Fibroblast of peridontal ligament (primary cell): Measurements from ENCODE around the gene CSTPP1.
"Not testable (repeated sequence)": the region's sequence is repeated elsewhere in the genome, so short reads cannot be mapped to it uniquely, and the experiment has no call there.

Experiments
- DNase-seq: peaks from one replicate; pipeline ENCODE4 v3.0.0-alpha.2; 2010; ENCODE audit errors: extremely low read depth

CSTPP1 gene

DNA sequence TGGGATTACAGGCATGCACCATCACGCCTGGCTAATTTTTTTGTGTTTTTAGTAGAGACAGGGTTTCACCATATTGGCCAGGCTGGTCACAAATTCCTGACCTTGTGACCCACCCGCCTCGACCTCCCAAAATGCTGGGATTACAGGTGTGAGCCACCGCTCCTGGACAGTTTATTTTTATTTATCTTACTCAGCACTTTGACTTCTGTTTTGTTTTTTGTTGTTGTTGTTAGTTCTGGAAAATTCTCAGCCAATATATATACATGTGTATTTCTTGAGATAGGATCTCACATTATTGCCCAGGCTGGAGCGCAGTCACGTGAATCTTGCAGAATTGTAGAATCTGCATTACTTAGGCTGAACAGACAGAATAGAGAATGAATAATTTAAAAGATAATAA lies 107.6 kb downstream of the CSTPP1 start:
- no peak for DNase-seq

DNA sequence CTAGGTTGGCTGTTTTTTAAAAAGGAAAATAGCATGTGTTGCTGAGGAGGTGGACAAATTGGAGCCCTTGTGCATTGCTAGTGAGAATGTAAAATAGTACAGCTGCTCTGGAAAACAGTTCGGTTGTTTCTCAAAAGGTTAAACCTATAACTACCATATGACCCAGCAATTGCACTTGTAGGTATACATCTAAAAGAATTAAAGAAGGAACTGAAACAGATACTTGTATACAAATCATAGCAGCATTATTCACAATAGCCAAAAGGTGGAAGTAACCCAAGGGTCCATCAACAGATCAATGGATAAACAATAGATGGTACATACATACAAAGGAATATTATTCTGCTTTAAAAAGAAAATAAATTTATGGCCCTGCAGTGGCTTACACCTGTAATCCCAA lies 111.4 kb downstream of the CSTPP1 start:
- DNase-seq: no peak

DNA sequence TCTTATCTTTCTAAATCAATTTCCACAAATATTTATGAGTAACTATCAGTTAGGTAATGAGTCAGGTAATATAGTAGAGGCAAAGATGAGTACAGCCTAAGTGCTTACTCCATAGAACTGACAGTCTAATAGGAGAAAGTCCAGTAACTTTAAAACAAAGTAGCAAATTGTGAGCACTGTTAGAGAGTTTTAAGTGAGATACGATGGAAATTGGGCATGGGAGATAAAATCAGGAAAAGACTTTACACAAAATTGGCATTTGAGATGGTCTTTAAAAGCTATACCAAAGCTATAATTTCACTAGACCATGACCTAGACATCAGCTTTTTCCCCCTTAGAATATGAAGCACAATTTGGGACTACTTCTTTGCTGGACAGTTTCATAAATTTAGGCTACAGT lies 113.7 kb downstream of the CSTPP1 start:
- no peak for DNase-seq

DNA sequence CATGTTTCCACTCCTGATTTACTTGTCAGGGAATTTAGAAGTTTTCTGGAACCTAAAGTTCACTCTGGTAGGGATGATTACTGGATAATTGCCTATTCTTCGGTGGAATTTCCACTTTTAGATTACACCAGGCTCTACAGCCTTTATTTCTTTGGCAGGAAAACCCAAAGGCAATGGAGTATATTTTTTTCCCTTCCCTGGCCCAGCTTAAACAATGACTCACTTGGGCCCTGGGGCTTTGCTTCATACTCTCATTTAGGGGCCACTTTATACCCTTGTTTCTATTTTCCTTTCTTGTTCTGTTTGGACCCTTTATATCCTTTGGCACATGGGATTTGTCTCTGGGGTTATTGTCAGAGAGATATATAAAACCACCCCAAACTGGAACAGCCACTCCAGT lies 114.7 kb downstream of the CSTPP1 start:
- DNase-seq: peak; percentile 90

DNA sequence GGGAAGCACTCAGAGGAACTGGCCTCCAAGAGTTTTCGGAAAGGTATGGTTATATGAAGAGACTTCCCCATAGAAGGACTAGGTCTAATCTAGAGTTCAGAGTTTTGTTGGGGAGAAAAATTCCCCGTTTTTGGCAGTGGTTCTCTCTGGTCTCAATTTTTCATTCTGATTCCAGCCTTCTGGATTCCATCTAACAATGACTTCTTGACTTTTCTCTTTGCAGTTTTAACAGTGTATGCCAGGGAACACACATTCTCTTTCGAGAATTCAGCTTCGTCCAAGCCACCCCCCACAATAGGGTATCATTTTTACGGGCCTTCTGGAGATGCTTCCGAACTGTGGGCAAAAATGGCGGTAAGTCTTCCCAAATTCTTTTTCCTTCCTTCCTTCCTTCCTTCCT lies 115.6 kb downstream of the CSTPP1 start:
- no peak for DNase-seq

DNA sequence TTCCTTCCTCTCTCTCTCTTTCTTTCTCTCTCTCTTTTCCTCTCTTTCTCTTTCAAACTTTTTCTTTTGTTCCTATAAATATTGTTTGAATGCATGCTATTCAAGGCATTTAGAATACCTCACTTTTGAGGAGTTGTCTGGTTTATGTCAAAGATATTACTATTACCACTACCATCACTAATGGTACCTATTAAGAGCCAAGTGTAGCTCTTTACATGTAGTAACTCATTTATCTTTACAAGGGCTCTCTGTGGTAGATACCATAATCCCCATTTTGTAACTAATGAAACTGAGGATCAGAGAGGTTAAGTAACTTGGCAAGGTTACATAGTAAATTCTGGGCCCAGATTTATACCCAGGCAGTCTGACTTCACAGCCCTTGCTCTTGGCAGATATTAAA lies 116.0 kb downstream of the CSTPP1 start:
- no peak for DNase-seq

DNA sequence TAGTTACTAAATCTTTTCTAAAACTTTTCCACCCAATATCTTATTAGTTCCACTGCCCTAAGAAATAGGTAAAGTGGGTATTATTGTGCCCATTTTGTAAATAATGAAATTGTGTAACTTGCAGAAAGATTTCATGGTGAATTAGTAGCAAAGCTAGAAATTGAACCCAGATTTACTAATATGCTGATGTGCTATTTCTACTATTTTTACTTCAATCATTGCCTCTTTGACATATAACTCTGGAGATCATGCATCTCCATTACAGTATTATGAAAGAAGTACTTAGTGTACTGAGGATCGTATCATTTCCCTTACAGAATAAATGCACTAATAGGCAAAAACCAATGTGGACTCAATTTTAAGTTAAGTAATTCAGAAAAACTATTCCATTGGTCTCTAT lies 119.0 kb downstream of the CSTPP1 start:
- no peak for DNase-seq

DNA sequence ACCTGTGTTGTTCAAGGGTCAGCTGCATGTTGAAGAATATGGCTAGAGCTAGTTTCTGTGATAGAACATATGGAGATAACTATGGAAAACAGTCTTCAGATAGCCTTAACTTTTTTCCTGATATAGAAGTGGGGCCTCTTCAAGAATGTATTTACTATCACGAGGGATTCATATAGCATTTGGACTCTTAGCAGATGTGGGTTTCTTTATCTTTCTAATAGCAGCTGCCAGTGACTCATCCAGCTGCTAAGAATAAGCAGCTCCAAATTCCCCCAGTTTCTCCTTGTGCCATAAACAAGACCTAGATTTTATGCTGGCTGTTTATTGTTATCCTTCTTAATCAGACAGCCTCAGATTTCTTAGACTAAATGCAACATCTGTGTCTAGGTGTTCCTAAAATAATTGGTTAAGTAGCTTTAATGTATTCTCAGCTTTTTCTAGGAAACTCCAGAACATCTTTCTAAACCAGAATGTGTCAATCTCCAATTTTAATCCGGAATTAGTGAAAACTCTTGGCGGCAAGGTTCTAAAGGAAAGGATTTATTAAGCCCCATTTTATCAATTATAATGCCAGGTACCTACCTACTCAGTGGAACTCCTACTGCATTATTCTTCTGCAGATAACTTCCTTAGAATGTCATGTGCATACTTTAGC lies 119.8 kb downstream of the CSTPP1 start:
- peak; percentile 79 for DNase-seq

DNA sequence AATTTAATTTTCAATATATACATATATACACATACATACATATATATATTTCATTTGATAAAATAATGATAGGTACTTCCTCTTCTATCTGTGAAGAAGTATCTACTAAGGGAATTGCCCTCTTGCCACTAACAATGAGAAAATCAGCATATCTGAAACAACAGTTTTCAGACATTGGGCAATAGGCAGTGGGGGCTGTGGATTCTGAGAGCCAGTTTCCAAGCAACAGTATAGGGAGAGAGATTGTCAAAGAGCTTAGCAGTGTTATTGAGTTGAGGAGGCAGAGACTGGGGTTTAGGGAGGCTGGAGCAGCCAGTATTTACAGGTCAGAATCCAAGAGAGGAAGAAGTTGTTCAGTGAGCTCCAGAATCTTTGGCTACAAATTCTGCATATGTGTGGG lies 120.8 kb downstream of the CSTPP1 start:
- DNase-seq: no peak

DNA sequence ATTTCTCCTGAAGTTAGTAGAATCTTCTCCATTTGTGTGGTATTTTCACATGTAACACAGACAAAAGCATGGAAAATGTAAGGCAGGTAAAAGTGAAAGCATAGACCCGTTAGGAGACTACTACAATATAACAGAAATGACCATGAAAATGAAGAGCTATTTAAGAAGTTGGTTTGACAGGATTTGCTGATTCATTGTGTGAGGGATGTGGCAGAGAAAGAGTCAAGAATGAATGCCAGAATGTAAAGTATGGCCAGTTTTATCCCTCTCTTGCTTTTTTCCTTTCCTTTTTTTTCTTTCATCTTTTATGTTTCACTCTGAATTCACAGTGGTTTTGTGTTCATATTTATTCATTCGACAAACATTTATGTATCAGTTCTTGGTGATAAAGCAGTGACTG lies 124.2 kb downstream of the CSTPP1 start:
- peak; percentile 73 for DNase-seq

DNA sequence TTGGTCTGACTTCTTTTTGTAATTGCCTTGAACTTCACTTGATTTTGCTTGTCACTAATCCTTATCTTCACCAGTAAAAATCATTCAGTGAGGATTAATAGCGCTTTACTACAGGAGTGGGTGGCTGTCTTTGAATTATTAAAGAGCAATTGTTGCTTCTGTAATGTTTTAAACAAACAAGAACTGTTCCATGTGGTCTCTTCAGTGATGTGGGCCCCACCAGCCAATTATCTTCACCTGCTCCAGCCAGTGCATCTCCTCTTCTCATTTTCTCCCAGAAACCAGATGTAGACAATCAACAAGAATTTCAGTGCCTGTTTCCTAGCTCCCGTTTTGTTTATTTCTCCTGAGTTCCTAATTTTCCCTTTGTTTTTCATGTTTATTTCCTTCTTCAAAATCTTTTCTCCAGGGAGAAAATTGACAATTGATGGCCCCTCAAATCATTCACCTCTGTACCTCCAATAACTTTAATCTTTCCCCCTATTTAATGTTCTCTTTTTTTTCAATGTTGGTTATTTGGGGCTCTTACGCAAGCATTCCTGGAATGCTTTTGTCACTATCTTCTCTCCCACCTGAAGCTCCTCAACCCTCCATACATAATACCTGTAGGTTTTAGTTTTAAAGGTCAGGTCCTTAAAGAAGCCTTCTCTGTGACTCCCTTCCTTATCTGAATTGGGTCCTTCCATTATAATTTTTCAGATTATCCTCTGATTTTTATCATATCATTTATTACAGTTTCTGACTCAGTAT lies 125.0 kb downstream of the CSTPP1 start:
- DNase-seq: no peak

DNA sequence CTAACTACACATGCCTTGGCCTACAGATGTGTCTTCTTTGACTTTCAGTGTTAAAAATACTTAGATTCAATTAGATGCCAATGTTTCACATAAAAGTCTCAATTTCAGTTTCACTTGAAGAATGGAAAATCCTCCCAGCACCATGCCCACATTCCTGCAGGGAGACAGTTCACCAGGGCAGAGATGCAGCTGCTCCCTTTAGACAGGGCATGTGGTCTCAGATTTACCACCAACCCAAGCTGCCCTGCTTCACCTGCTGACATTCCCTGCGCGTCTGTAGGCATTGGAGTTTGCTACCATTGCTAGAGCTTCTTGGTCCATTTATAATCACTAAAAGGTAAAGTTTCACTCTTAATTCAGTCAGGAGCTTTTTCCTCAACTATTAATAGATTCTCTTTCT lies 126.2 kb downstream of the CSTPP1 start:
- no peak for DNase-seq

DNA sequence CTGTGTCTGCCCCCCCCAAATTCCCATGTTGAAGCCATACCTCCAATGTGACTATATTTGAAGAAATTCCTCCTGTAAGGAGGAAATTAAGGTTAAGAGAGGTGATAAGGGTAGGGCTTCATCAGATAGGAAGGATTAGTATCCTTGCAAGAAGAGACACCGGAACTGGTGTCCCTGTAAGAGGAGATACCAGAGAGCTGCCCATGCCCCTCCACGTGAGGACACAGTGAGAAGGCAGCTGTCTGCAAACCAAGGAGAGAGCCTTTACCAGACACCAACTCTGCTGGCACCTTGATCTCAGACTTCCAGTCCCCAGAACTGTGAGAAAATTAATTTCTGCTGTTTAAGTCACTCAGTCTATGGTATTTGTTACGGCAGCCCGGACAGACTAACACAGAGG lies 130.8 kb downstream of the CSTPP1 start:
- DNase-seq: no peak

DNA sequence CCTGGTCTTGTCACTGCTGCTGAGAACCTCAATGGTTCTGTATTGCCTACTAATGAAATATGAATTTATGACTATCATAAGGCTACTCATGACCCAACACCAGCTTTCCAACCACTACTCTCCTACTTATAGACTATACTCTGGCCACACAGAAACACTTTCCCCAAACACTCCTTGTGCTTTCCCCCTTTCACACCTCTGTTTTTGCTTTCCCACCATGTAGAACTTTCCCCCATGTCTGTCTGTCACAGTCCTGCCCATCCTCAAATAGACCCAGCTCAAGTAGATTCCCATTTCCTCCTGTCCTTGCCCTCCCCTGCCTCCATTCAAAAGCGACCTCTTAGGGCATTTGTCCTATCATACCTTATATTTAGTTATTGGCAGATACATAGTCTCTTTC lies 134.2 kb downstream of the CSTPP1 start:
- no peak for DNase-seq

DNA sequence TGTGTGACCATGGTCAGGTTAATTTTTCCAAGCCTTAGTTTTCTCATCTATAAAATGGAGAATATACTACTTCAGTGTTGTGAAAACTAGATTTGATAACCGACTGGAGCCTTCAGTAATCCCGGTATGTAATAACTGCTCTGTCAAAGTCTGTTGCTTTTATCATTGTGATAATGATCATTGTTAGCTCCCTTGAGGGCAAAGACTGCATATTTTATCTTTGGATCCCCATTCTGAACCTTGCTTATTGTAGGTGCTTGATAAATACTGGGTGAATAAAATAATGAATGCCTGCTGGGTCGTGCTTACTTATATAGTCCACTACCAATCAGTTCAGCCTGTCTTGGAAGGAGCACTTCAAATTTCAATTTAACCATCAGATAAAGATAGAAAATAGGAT lies 134.8 kb downstream of the CSTPP1 start:
- no peak for DNase-seq

DNA sequence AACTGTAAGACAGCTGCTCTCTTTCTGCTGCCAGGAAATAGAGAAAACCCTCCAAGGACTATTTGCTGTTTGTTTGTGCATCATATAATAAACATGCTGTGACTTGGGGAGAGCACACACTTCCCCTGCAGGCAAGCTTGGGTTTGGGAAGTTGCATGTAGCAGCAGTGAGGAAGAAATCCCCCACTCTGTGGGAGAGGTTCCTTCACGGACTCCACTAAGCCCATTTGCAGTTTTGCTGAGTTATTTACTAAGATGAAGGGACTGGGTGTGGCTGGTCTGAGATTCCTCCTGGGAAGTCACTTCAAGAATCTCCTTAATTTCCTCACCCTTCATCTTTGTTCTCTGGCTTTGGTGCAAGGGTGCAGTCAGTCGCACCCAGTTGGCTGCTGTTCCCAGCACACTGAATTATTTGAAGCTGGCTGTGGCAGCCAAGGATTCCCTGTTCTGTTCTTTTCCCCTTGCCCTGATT lies 135.3 kb downstream of the CSTPP1 start:
- no peak for DNase-seq

DNA sequence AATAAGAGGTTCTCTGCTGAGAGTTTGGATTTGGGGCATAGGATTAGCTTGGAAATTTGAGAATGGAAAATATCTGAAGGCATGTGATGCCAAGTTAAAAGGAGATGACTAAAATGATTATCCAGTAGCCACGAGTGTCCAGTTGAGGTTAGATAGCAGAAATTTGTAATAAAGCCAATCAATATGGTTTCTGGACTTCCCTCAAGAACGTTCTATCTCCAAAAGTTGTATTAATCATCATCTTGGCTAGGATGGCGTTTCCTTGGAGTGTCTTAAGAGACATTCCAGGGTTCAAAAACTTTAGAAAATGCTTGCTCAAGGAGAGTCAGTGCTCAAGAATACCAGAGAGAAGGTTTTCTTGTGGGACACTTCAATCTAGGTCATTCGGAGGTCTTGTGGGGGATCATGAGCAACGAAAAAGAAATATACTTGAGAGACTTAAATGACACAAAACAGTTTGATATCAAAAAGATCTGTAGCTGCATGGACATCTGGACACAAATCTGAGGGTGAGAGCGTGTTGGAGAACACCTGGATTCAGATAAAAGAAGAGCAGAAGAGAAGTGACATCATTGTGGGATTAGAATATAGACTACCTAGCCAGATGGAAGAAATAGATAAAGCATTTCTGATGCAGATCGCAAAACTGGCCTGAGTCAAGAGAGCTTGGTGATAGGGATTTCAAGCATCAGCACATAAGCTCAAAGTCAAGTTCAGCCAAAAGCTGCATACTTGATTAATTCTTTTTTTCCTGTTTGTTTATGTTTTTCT lies 142.4 kb downstream of the CSTPP1 start:
- peak; percentile 66 for DNase-seq

DNA sequence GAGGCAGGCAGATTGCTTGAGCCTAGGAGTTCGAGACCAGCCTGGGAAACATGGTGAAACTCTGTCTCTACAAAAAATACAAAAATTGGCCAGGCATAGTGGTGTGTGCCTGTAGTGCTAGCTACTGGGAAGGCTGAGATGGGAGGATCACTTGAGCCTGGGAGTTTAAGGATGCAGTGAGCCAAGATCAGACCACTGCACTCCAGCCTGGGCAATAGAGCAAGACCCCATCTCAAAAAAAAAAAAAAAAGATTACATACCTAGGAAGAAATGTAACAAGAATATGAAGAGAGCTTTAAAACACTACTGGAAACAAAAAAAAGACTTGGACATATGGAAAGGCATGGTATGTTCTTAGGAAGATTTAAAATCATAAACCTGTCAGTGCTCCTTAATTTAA lies 144.2 kb downstream of the CSTPP1 start:
- DNase-seq: not testable (repeated sequence)

DNA sequence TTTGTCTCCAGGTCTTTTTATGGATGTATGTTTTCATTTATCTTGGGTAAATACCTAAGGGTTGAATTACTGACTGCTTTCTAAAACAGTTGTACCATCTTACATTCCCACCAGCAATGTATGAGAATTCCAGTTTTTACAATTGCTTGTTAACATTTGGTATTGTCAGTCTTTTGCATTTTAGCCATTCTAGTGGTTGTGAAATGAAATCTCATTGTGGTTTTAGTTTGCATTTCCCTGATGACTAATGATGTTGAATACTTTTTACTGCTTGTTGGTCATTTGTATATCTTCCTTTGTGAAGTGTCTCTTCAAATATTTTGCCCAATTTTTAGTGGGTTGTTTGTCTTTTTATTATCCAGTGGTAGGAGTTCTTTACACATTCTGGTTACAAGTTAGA lies 147.4 kb downstream of the CSTPP1 start:
- peak; percentile 69 for DNase-seq

DNA sequence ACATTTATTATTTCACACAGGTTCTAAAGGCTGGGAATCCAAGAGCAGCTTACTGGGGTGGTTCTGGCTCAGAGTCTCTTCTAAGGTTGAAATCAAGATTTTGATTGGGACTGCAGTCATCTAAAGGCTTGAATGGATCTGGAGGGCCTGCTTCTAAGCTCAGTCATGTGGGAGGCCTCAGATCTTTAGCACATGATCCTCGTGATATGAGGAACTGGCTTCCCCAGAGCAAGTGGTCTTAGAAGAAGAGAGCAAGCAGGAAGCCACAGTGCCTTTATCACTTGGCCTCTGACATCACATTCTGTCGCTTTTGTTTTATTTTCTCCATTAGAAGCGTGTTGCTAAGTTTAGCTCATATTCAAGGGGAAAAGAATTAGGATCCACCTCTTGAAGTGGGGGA lies 151.2 kb downstream of the CSTPP1 start:
- no peak for DNase-seq

DNA sequence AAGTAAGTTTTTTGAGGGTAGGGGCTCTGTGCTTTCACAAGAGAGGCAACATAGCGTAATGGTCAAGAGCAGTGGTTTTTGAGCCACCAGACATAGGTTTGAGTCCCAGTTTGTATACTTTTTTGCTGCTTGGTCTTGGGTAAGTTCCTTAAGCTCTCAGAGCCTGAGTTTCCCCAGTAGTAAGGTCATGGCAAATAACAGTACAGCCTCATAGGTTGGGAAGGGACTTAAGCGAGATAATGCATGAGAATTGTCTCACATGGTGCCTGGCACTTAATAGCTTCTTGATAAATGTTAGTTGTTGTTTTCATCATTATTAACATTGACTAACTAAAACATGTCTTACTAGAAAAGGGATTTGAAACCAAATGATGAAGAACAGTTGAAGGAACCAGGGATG lies 157.0 kb downstream of the CSTPP1 start:
- DNase-seq: no peak

DNA sequence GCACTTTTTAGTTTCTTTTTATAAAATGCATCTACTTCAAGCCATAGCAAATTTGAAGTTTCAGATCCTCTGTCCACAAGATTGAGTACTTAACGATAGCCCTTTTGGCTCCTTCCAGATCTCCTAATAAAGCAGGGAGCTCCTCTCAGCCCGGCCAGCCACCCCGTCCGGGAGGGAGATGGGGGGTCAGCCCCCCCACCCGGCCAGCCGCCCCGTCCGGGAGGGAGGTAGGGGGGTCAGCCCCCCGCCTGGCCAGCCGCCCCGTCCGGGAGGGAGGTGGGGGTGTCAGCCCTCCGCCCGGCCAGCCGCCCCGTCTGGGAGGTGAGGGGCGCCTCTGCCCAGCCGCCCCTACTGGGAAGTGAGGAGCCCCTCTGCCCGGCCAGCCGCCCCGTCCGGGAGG lies 160.3 kb downstream of the CSTPP1 start:
- not testable (repeated sequence) for DNase-seq

DNA sequence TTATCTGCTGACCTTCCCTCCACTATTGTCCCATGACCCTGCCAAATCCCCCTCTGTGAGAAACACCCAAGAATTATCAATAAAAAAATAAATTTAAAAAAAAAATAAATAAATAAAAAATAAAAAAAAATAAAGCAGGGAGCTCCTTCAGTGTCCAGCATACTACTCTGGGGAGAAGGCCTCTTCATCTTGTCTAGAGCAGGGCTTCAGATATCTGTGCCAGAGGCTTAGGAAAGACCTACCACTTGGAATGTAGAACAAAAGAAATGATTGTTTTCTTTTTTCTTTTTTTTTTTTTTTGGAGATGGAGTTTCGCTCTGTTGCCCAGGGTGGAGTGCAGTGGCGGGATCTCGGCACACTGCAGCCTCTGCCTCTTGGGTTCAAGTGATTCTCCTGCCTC lies 161.7 kb downstream of the CSTPP1 start:
- DNase-seq: not testable (repeated sequence)
